GM19438 (cell line): Measurements from ENCODE around the gene PGS1.
A peak's percentile ranks its signal among the peaks of the same experiment; 100 is the strongest.

Source experiments
- ATAC-seq: cut with Tn5 transposase; IDR thresholded peaks from one replicate; pipeline ENCODE4 v1.9.1; 2021; ENCODE audit warnings: low read depth; ENCODE audit not compliant: unreplicated experiment

The PGS1 gene

GRCh38 chr17:78346605-78347250 lies 31.7 kb upstream of the PGS1 start:
- ATAC-seq = no peak

DNA sequence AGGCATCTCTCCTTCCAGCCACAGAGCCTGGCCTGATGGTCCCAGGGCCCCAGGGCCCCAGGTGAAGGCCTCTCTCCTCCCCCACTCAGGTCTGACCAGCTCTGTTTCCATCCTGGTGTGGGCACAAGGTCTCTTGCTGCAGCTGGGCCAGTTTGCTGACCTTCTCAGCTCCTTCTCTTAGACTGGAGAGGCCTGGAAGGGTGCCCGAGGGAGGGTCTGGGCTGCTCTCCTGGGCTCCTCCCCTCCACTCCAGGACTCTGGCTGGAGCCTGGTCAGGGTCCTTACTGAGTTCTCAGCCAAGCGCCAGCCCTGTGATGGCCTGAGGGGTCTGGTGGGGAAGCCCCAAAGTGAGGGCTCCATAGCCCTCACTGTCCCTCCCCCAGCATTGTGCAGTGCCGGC lies 31.0 kb upstream of the PGS1 start:
- no peak for ATAC-seq

DNA sequence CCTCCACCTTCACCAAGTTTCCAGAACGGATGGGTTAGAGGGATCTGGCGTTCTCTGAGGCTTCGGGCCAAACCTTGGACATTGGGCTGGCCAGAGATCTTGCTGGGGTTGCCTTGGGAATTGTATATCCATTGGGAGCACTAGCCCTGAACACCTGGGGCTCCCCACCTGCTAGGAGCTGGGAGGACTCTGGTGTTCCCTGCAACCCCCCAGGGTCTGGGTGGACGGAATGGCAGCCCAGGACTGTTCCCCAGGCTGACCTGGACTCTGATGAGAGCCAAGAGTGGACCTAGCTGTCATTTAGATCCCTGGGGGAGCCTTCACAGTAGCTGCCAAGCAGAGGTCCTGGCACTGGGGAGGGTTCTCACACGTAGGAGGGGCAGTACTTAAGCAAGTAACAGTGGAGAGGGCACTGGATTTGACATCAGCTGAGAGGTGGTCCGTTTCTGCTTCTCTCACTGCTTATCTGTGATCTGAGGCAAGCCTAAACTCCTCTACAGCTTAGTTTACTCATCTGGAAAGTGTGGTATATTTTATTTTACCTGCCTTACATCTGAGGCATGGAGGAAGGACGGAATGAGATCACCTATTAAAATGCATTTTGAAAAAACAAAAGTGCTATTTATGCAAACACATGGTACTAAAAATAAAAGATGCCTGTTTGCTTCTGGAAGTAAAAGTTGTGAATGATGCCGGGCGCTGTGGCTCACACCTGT lies 30.2 kb upstream of the PGS1 start:
- ATAC-seq = no peak

DNA sequence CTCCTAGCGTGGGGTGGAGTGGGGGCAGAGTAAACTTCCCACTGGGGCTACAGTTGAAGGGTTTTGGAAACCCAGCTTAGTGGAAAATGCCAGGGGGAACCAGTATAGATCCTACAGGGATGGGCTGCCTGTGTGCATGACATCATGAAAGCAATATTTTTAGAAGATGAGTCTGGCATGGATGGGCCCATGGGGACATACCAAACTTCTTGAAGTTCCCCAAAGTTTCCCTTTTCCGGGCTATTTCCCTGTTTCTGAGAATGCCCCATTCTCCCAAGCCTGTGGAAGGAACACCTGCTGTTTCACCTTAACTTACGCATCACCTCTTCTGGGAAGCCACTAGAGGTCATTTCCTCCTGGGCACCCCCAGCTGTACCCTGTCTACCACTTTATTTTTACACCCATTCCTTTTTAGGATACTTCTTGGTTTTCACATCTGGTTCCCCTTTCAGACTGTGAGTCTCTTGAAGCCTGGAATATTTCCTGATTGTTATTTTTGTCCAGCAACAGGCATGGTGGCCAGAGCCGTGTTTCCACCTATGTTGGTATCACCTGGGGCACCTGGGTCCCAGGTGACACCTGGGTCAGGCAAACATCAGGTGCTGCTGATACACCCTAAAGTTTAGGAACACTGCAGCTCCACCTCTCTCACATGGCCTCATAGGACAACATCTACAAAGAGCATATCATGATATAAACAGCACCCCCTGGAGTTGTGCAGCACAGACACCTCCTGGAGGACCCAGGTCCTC lies 28.4 kb upstream of the PGS1 start:
- no peak for ATAC-seq

- no peak for ATAC-seq
These were observed 26.9 kb upstream of the PGS1 start for GRCh38 chr17:78351449-78352006.

DNA sequence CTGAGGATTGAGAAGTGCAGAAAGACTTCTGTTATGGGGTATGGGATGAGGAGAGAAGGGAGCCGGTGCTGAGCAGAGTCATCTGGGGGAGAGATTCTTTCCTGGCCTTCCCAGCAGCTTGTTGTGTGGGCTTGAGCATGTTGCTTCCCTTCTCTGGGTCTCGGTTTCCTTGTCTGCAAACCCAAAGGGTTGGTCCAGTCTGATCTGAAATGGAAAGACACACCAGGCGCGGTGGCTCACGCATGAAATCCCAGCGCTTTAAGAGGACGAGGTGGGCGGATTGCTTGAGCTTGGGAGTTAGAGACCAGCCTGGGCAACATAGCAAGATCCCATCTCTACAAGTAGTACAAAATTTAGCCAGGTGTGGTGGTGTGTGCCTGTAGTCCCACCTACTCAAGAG lies 24.6 kb upstream of the PGS1 start:
- ATAC-seq = no peak

DNA sequence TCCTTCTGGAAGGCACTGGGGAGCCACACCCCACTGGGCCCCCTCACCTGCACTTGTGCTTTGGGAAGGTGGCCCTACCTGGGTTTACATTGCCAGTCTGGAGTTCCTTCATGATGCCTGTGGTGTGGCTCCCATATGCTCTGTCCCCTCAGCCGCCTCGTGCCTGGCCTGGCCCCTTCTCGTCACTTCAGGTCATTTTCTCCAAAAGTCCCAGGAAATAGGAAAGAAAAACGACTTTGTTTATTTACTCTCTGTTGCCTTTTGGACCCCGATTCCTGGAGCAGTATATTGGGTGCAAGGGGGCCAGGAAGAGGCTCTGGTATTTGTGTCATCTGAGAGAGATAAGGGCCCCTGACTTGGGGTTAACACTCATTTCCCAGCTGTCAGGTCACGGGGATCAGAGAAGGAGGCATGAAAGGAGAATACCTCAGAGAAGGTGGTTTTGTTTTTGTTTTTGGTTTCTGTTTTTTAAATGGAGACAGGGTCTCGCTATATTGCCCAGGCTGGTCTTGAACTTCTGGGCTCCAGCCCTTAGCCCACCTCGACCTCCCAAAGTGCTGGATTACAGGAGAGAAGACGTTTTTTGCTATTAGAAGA lies 23.3 kb upstream of the PGS1 start:
- ATAC-seq = no peak

GRCh38 chr17:78355701-78356100 lies 22.7 kb upstream of the PGS1 start:
- ATAC-seq = no peak

GRCh38 chr17:78356101-78356713 lies 22.2 kb upstream of the PGS1 start:
- peak; percentile 55 for ATAC-seq

DNA sequence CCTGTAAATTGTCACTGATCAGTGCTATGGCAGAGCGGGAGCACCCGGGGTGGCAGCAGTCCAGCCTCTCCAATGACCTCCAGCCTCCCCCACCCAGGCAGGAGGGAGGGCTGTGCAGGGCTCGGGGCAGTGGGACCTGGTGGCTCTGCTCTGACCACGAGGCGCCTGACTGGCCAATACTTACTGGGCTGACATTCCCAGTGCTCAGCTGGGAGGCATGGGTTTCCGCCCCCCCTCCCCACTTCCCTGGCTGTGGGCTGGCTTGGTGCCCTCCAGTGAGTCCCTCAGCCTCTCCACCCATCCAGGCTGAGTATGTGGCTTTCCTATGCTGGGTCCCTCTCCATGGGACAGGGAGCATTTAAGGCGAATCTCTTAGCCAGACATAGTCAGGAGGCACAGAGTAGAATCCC lies 21.3 kb upstream of the PGS1 start:
- no peak for ATAC-seq

DNA sequence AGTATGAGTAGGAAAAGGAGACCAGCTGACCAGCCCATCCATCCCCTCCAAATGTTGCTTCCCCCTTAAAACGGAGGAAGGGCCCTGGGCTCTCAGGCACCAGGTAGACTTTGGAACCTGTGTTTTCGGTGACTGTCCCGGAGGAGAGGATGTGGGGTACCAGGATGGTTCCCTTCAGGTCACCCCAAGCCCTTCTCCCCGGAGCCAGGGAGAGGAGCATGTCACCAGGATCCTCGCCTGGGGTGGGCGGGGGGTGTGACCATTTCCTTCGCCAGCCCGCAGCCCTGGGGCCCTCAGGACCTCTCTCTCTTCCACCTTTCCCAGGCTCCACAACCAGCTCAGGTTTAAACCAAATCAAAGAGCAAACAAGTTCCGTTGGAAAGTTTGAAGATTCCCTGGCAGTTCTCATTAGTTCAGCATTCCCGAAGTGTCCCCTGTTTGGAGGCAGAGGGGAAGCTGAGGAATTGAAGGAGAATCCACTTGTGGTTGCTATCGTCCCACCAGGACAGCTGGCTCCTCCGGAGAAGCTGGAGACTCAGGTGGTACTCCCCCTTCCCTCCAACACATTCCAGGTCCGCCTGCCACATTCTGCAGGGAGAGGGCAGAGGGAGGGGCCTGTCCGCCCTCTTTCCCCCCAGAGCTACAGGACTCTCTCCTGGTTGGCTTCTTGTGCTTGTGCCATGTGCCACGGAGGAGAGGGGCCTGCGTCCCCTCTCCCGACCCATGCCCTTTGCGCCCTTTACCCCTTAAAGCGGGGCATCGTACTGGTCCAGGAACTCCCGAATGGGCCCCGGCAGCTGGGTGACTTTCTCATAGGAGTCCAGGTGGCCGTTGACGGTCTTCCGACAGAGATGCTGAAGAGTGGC lies 20.5 kb upstream of the PGS1 start:
- ATAC-seq = no peak

- ATAC-seq = no peak
These were observed 19.7 kb upstream of the PGS1 start for GRCh38 chr17:78358538-78359320.

- ATAC-seq = no peak
These were observed 19.0 kb upstream of the PGS1 start for GRCh38 chr17:78359321-78359996.

- peak; percentile 39 for ATAC-seq
These were observed 18.5 kb upstream of the PGS1 start, which contains the start of gene SOCS3 for GRCh38 chr17:78359997-78360370. SOCS3 (minus strand) TSS chr17:78360077; CDS start chr17:78359095, 982 bp downstream.

DNA sequence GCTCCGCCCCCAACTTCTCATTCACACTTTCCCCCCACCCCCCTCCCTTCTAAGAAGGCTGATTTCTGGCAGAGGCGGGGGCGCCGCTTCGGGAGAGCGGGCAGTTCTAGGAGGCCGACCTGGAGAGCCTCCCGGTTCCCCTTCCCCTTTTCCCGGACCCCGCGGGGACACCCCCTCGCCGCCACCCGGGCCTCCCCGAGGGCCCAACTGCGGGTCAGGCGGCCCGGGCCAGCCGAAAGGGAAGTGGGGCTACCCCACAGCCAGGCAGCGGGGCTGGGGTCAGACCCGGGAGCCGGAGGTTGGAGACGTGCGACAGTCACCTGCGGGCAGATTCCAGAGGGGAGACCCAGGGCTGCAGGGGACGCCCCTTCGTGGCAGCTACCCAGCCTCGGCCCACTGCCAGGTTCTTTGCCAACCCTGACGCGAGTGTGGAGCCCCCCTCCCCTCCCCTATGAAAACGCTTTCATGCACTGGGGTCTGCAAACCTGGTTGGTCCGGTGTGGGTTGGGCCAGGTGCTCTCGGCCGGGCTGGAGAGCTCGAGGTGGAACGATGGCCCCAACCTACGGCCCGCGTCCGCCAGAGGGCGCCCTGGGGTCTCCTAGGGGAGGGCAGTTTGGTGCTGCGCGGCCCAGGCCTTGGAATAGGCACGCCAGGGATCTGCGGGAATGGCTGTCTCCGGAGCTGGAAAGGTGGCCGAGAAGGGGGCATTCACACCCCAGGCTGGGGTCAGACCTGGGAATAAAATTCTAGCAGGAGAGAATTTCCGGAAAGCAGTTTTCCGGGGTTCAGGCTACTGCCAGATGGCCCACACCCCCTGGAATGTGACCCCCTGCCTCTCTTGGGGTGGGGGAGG lies 17.9 kb upstream of the PGS1 start:
- no peak for ATAC-seq

- ATAC-seq = no peak
These were observed 17.2 kb upstream of the PGS1 start for GRCh38 chr17:78361225-78361701.

- ATAC-seq = no peak
These were observed 16.2 kb upstream of the PGS1 start for GRCh38 chr17:78362232-78362631.
